Breast epithelium (tissue), 3 donors: ENCODE measurements around the gene GIPC2.

ENCODE experiments used
- CTCF ChIP-seq, 3 donors: fragments of 450-650 bp; IDR thresholded peaks; one replicate each; pipeline ENCODE4 v1.5.1; 2016 to 2017; ENCODE audit warnings: antibody characterized with exemption in 3 of 3, mild to moderate bottlenecking in 3 of 3, moderate library complexity in 3 of 3
- POLR2AphosphoS5 ChIP-seq, 3 donors: sonication (generic); formaldehyde crosslinking; IDR thresholded peaks; one replicate each; pipeline ENCODE4 v1.6.1; 2017; ENCODE audit warnings: antibody characterized with exemption in 3 of 3

- TF ChIP-seq CTCF (IDR thresholded peaks at IDR 0.05), result no peak
- no peak for TF ChIP-seq POLR2AphosphoS5 (IDR thresholded peaks at IDR 0.05)
These were observed 109.4 kb downstream of the GIPC2 start for GRCh38 chr1:78155121-78155520.
